Gastrocnemius medialis (tissue), 4 donors: ENCODE measurements around the gene PDE4D.

Source experiments
- POLR2A ChIP-seq, 2 donors: fragments of 450-650 bp; IDR thresholded peaks; one replicate each; pipeline ENCODE4 v1.6.1; 2017; ENCODE audit warnings: antibody characterized with exemption in 2 of 2, mild to moderate bottlenecking in 2 of 2, moderate library complexity in 2 of 2
- TF ChIP-seq, protein P1 (sequence below), 5 experiments: fragments of 450-650 bp in 3 of 5; fragments of 200-600 bp in 2 of 5; sonication (generic) in 2 of 5; IDR thresholded peaks in 4 of 5; conservative IDR thresholded peaks in 1 of 5; 1 replicate in 4 of 5; 2 replicates in 1 of 5; pipeline ENCODE4 v1.5.1; 2016 to 2019; ENCODE audit warnings: antibody characterized with exemption in 5 of 5, mild to moderate bottlenecking in 3 of 5, moderate library complexity in 3 of 5

DNA sequence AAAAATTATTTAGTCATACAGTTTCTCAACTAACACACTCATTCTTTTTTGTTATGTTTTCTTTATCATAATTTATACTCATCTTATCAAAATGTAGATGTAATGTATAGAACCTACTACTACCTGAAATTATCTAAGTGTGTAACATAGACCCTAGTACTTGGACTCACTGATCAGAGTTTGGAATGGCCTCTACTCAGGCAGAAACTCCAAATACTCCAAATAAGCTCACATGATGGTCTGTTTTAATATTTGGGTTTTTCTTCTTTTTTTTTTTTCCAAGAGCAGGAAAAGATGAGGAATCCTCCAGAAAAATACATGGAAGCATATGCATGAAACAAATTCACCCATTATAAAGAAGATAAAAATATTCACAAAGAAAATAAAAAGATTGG lies 126.3 kb downstream of the PDE4D start:
- TF ChIP-seq, protein P1, sequence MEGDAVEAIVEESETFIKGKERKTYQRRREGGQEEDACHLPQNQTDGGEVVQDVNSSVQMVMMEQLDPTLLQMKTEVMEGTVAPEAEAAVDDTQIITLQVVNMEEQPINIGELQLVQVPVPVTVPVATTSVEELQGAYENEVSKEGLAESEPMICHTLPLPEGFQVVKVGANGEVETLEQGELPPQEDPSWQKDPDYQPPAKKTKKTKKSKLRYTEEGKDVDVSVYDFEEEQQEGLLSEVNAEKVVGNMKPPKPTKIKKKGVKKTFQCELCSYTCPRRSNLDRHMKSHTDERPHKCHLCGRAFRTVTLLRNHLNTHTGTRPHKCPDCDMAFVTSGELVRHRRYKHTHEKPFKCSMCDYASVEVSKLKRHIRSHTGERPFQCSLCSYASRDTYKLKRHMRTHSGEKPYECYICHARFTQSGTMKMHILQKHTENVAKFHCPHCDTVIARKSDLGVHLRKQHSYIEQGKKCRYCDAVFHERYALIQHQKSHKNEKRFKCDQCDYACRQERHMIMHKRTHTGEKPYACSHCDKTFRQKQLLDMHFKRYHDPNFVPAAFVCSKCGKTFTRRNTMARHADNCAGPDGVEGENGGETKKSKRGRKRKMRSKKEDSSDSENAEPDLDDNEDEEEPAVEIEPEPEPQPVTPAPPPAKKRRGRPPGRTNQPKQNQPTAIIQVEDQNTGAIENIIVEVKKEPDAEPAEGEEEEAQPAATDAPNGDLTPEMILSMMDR (IDR thresholded peaks at IDR 0.05 in 4 of 5, conservative IDR thresholded peaks at IDR 0.05 in 1 of 5): no peak
- no peak for TF ChIP-seq POLR2A (IDR thresholded peaks at IDR 0.05)
